GM19035 (cell line): ENCODE results near the gene PNLDC1.

Experiments used
- ATAC-seq: cut with Tn5 transposase; IDR thresholded peaks from one replicate; pipeline ENCODE4 v1.9.1; 2021; ENCODE audit not compliant: unreplicated experiment

Gene PNLDC1

GRCh38 chr6:159800141-159800865 is at the start of gene PNLDC1:
PNLDC1 (plus strand) TSS chr6:159800276; CDS start chr6:159800308, 32 bp downstream.
- ATAC-seq: no peak

GRCh38 chr6:159751448-159751847 is 48.6 kb upstream of the PNLDC1 start:
- no peak for ATAC-seq

GRCh38 chr6:159753081-159753872 is 46.8 kb upstream of the PNLDC1 start:
- ATAC-seq: no peak

GRCh38 chr6:159754401-159754800 is 45.7 kb upstream of the PNLDC1 start:
- no peak for ATAC-seq

GRCh38 chr6:159754959-159755914 is 44.8 kb upstream of the PNLDC1 start:
- ATAC-seq: no peak

- ATAC-seq: no peak
Measured at GRCh38 chr6:159756508-159756907, 43.6 kb upstream of the PNLDC1 start.

GRCh38 chr6:159758031-159759001 is 41.8 kb upstream of the PNLDC1 start:
- no peak for ATAC-seq

- ATAC-seq: no peak
Measured at GRCh38 chr6:159759645-159760044, 40.4 kb upstream of the PNLDC1 start.

- ATAC-seq: no peak
Measured at GRCh38 chr6:159760602-159761057, 39.4 kb upstream of the PNLDC1 start.

GRCh38 chr6:159761129-159761872 is 38.8 kb upstream of the PNLDC1 start:
- ATAC-seq: no peak

- peak; percentile 94 for ATAC-seq
Measured at GRCh38 chr6:159761873-159762680, 38.0 kb upstream of the PNLDC1 start, which contains the start of gene ACAT2. ACAT2 (plus strand) TSS chr6:159762045; CDS start chr6:159762088, 43 bp downstream.

- no peak for ATAC-seq
Measured at GRCh38 chr6:159762681-159763293, 37.3 kb upstream of the PNLDC1 start.

GRCh38 chr6:159766906-159767305 is 33.2 kb upstream of the PNLDC1 start:
- no peak for ATAC-seq

GRCh38 chr6:159769470-159769869 is 30.6 kb upstream of the PNLDC1 start:
- no peak for ATAC-seq

- ATAC-seq: no peak
Measured at GRCh38 chr6:159772196-159772595, 27.9 kb upstream of the PNLDC1 start.

GRCh38 chr6:159777240-159777904 is 22.7 kb upstream of the PNLDC1 start:
- ATAC-seq: no peak

- ATAC-seq: no peak
Measured at GRCh38 chr6:159778131-159778530, 21.9 kb upstream of the PNLDC1 start.
